ENCODE data around the gene CXCR4. TPM values are rescaled to one million over a fixed set of nuclear protein-coding genes. Genes with fewer than 3 reads are reported as not detected.

The CXCR4 gene
- total and polyA plus RNA-seq, 2 experiments from 2014 or later: 2.1 TPM

DNA sequence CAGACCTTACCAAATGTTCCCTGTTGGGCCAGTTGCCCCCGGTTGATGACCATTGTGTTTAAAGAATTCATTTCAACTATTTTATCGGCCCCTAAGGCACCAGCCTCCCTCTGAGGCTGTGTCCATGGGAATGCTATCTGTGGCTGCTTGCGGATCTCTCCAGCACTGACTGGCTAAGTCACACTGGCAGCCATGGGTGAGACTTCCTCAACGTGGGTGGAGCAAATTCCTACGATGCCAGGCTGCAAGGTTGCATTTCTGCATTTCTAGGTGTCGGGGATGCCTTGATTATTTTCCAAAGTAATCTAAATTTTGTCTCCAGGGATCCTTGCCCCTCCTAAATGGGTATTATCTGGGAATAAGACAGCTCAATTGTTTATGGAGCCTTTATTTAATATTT is 6.2 kb downstream of the CXCR4 start (continued):
- TF ChIP-seq, protein P1, sequence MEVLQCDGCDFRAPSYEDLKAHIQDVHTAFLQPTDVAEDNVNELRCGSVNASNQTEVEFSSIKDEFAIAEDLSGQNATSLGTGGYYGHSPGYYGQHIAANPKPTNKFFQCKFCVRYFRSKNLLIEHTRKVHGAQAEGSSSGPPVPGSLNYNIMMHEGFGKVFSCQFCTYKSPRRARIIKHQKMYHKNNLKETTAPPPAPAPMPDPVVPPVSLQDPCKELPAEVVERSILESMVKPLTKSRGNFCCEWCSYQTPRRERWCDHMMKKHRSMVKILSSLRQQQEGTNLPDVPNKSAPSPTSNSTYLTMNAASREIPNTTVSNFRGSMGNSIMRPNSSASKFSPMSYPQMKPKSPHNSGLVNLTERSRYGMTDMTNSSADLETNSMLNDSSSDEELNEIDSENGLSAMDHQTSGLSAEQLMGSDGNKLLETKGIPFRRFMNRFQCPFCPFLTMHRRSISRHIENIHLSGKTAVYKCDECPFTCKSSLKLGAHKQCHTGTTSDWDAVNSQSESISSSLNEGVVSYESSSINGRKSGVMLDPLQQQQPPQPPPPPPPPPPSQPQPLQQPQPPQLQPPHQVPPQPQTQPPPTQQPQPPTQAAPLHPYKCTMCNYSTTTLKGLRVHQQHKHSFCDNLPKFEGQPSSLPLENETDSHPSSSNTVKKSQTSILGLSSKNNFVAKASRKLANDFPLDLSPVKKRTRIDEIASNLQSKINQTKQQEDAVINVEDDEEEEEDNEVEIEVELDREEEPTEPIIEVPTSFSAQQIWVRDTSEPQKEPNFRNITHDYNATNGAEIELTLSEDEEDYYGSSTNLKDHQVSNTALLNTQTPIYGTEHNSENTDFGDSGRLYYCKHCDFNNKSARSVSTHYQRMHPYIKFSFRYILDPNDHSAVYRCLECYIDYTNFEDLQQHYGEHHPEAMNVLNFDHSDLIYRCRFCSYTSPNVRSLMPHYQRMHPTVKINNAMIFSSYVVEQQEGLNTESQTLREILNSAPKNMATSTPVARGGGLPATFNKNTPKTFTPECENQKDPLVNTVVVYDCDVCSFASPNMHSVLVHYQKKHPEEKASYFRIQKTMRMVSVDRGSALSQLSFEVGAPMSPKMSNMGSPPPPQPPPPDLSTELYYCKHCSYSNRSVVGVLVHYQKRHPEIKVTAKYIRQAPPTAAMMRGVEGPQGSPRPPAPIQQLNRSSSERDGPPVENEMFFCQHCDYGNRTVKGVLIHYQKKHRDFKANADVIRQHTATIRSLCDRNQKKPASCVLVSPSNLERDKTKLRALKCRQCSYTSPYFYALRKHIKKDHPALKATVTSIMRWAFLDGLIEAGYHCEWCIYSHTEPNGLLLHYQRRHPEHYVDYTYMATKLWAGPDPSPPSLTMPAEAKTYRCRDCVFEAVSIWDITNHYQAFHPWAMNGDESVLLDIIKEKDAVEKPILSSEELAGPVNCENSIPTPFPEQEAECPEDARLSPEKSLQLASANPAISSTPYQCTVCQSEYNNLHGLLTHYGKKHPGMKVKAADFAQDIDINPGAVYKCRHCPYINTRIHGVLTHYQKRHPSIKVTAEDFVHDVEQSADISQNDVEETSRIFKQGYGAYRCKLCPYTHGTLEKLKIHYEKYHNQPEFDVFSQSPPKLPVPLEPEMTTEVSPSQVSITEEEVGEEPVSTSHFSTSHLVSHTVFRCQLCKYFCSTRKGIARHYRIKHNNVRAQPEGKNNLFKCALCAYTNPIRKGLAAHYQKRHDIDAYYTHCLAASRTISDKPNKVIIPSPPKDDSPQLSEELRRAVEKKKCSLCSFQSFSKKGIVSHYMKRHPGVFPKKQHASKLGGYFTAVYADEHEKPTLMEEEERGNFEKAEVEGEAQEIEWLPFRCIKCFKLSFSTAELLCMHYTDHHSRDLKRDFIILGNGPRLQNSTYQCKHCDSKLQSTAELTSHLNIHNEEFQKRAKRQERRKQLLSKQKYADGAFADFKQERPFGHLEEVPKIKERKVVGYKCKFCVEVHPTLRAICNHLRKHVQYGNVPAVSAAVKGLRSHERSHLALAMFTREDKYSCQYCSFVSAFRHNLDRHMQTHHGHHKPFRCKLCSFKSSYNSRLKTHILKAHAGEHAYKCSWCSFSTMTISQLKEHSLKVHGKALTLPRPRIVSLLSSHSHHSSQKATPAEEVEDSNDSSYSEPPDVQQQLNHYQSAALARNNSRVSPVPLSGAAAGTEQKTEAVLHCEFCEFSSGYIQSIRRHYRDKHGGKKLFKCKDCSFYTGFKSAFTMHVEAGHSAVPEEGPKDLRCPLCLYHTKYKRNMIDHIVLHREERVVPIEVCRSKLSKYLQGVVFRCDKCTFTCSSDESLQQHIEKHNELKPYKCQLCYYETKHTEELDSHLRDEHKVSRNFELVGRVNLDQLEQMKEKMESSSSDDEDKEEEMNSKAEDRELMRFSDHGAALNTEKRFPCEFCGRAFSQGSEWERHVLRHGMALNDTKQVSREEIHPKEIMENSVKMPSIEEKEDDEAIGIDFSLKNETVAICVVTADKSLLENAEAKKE (CRISPR knock-in tag; IDR thresholded peaks at IDR 0.05): no peak
- TF ChIP-seq ZNF114 (CRISPR knock-in tag; IDR thresholded peaks at IDR 0.05) (no peak), EZH2 (IDR thresholded peaks at IDR 0.05; ENCODE audit: low read depth, unreplicated experiment) (no peak), NANOG (IDR thresholded peaks at IDR 0.05; ENCODE audit: borderline replicate concordance) (no peak), CREB1 (CRISPR knock-in tag; IDR thresholded peaks at IDR 0.05; ENCODE audit: low read depth) (no peak)

DNA sequence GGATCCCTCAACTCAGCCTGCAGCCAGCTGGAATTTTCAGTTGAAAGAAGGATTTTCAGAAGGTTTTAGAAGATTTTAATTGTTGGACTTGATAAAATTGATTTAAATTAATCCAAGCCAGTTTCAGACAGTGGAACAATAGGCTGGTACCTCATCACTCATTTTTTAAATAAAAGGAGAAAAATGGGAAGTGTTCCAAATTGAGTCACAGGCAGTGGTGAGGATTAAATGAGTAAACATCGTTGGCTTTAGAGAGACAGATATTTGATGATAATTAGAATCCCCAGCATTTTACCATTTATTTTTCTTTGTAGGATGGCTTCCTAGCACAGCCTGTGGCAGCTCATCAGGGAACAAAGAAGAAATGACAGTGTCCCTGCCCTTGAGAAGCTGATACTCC is 7.4 kb downstream of the CXCR4 start:
- DNase-seq (ENCODE audit: low spot score) (no peak), ATAC-seq (no peak)
- Histone ChIP-seq H3F3A (replicated peaks; ENCODE audit: low read depth) (no peaks in the 10 kb centered on the region), H3K4me2 (no peak overlapping the region), H2AFZ (no peak overlapping the region), H3K36me3 (ENCODE audit: insufficient read depth) (no peaks in the 10 kb centered on the region), H3K79me2 (replicated peaks; ENCODE audit: insufficient read depth) (no peaks in the 10 kb centered on the region), H4K20me1 (replicated peaks; ENCODE audit: insufficient read depth) (no peaks in the 10 kb centered on the region), H3K4me1 (ENCODE audit: insufficient read depth) (peaks cover under 1% of the 10 kb centered on the region), H3K4me3 (no peak overlapping the region), H3K27ac (ENCODE audit: low read depth) (no peak overlapping the region), H3K9me2 (ENCODE audit: insufficient read depth) (peaks cover 5% of the 10 kb centered on the region; the same call in 1 of the 2 replicates), H3K27me3 (ENCODE audit: insufficient read depth) (peaks cover 11% of the 10 kb centered on the region)
- TF ChIP-seq, protein P2, sequence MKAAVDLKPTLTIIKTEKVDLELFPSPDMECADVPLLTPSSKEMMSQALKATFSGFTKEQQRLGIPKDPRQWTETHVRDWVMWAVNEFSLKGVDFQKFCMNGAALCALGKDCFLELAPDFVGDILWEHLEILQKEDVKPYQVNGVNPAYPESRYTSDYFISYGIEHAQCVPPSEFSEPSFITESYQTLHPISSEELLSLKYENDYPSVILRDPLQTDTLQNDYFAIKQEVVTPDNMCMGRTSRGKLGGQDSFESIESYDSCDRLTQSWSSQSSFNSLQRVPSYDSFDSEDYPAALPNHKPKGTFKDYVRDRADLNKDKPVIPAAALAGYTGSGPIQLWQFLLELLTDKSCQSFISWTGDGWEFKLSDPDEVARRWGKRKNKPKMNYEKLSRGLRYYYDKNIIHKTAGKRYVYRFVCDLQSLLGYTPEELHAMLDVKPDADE (IDR thresholded peaks at IDR 0.05): no peak
- no peak for TF ChIP-seq EZH2phosphoT487 (IDR thresholded peaks at IDR 0.05; ENCODE audit: unreplicated experiment)
- no peak for TF ChIP-seq EZH2 (IDR thresholded peaks at IDR 0.05; ENCODE audit: low read depth, unreplicated experiment)
- TF ChIP-seq NANOG (IDR thresholded peaks at IDR 0.05; ENCODE audit: borderline replicate concordance): no peak
- no peak for TF ChIP-seq CREB1 (CRISPR knock-in tag; IDR thresholded peaks at IDR 0.05; ENCODE audit: low read depth)
- Mint-ChIP-seq H3K4me3 (no peak overlapping the region), H3K4me1 (peaks cover 6% of the 10 kb centered on the region), H3K36me3 (ENCODE audit: low read depth) (no peaks in the 10 kb centered on the region; the same call in 2 of the 3 replicates), H3K27ac (no peak overlapping the region), H3K27me3 (ENCODE audit: insufficient read depth, low read depth, poor library complexity) (peaks cover 14% of the 10 kb centered on the region), H3K9me3 (no peaks in the 10 kb centered on the region)
